Measurements from ENCODE around the gene CRIM1.

Gene CRIM1

DNA sequence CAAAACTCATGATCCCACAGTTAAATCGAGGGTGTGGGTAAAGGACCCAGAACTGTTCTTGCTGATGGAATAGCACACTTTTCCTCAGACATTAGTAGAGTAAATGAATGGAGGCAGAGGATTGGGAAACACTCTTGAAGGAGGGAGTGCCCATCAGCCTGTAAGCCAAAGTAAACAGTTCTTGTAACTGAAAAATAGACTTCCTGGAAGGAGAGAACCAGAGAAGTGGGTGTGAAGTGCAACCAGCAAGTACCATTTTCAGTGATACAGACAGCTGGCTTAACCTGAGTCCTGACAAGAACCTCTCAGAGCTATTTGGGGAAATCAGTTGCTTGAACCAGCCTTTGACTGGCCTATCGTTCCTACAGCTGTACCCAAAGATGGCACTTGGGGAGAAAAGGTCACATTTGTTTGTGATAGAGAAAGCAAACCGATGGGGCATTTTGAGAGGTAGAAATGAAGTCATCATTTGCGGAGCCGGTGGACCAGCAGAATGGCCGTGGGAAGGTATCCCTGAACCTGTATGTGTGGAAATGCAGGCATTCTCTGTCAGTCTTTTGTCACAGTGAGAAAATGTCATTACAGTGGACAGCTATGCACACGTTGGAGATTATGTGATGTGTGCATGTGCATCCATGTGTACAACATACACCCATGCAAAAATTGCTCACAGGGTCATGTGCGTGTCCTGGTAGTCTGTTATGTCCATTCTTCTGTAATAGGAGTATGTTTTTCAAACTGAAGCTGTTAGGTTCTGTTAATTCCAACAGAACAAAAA lies 17.8 kb downstream of the CRIM1 start:
- no peaks in the 10 kb centered on the region for H3K79me2 ChIP-seq (ENCODE audit: low read length)
- H3K9me2 ChIP-seq (replicated peaks; ENCODE audit: insufficient read depth, low read length): no peaks in the 10 kb centered on the region
- no peaks in the 10 kb centered on the region for H4K20me1 ChIP-seq (ENCODE audit: insufficient read depth, low read length)
- no peak for DNase-seq
- TF ChIP-seq, protein P1, sequence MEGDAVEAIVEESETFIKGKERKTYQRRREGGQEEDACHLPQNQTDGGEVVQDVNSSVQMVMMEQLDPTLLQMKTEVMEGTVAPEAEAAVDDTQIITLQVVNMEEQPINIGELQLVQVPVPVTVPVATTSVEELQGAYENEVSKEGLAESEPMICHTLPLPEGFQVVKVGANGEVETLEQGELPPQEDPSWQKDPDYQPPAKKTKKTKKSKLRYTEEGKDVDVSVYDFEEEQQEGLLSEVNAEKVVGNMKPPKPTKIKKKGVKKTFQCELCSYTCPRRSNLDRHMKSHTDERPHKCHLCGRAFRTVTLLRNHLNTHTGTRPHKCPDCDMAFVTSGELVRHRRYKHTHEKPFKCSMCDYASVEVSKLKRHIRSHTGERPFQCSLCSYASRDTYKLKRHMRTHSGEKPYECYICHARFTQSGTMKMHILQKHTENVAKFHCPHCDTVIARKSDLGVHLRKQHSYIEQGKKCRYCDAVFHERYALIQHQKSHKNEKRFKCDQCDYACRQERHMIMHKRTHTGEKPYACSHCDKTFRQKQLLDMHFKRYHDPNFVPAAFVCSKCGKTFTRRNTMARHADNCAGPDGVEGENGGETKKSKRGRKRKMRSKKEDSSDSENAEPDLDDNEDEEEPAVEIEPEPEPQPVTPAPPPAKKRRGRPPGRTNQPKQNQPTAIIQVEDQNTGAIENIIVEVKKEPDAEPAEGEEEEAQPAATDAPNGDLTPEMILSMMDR (IDR thresholded peaks at IDR 0.05; ENCODE audit: low read length): no peak
- TF ChIP-seq EZH2 (optimal IDR thresholded peaks at IDR 0.05; ENCODE audit: low read depth, low read length) (no peak), EZH2phosphoT487 (IDR thresholded peaks at IDR 0.05; ENCODE audit: low read length) (no peak)
- no peaks in the 10 kb centered on the region for H3K9me3 ChIP-seq (replicated peaks; ENCODE audit: insufficient read depth, low read length)
- H3K4me1 ChIP-seq (ENCODE audit: low read length): no peaks in the 10 kb centered on the region
- no peaks in the 10 kb centered on the region for H3F3A ChIP-seq (ENCODE audit: insufficient read depth, low read length)
- H3K27me3 ChIP-seq (replicated peaks; ENCODE audit: insufficient read depth, low read length): no peaks in the 10 kb centered on the region
- no peak overlapping the region for H3K4me2 ChIP-seq (ENCODE audit: low read depth, low read length)
- H3K27ac ChIP-seq (ENCODE audit: low read length): no peak overlapping the region
- no peak overlapping the region for H3K9ac ChIP-seq (ENCODE audit: low read length)
- no peak overlapping the region for H2AFZ ChIP-seq (ENCODE audit: low read length)
- no peaks in the 10 kb centered on the region for H3K36me3 ChIP-seq (replicated peaks; ENCODE audit: insufficient read depth, low read length)
- H3K4me3 ChIP-seq (ENCODE audit: low read length): no peak overlapping the region

DNA sequence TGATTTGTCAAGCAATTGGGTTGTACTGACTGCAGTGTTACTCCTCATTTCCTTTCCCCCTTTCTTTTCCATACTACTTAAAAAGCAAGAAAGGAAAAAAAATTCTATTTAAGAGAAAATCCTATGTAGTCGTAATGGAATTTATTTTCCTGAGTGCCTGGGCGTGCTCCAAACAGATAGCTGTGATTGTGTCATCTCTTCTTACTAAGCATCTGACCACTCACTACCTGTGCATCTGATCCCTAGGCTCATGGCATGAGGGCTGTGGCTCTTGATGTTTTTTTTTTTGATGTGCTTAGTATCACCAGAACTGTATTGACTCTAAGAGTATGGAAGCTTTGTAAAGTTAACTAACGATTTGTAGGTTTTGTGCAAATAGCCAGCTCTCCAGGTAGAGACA lies 19.0 kb downstream of the CRIM1 start:
- H3K4me3 ChIP-seq (ENCODE audit: low read length): no peak overlapping the region
- no peak overlapping the region for H3K4me2 ChIP-seq (ENCODE audit: low read depth, low read length)
- no peaks in the 10 kb centered on the region for H3K79me2 ChIP-seq (ENCODE audit: low read length)
- TF ChIP-seq EZH2phosphoT487 (IDR thresholded peaks at IDR 0.05; ENCODE audit: low read length) (no peak), EZH2 (optimal IDR thresholded peaks at IDR 0.05; ENCODE audit: low read depth, low read length) (no peak)
- TF ChIP-seq, protein P1 (IDR thresholded peaks at IDR 0.05; ENCODE audit: low read length): no peak
- DNase-seq: no peak
- H3K27me3 ChIP-seq (replicated peaks; ENCODE audit: insufficient read depth, low read length): no peaks in the 10 kb centered on the region
- no peaks in the 10 kb centered on the region for H4K20me1 ChIP-seq (ENCODE audit: insufficient read depth, low read length)
- H3K9me2 ChIP-seq (replicated peaks; ENCODE audit: insufficient read depth, low read length): no peaks in the 10 kb centered on the region
- no peak overlapping the region for H2AFZ ChIP-seq (ENCODE audit: low read length)
- no peaks in the 10 kb centered on the region for H3K36me3 ChIP-seq (replicated peaks; ENCODE audit: insufficient read depth, low read length)
- no peaks in the 10 kb centered on the region for H3K9me3 ChIP-seq (replicated peaks; ENCODE audit: insufficient read depth, low read length)
- no peak overlapping the region for H3K27ac ChIP-seq (ENCODE audit: low read length)
- no peaks in the 10 kb centered on the region for H3F3A ChIP-seq (ENCODE audit: insufficient read depth, low read length)
- no peak overlapping the region for H3K9ac ChIP-seq (ENCODE audit: low read length)
- H3K4me1 ChIP-seq (ENCODE audit: low read length): no peaks in the 10 kb centered on the region

DNA sequence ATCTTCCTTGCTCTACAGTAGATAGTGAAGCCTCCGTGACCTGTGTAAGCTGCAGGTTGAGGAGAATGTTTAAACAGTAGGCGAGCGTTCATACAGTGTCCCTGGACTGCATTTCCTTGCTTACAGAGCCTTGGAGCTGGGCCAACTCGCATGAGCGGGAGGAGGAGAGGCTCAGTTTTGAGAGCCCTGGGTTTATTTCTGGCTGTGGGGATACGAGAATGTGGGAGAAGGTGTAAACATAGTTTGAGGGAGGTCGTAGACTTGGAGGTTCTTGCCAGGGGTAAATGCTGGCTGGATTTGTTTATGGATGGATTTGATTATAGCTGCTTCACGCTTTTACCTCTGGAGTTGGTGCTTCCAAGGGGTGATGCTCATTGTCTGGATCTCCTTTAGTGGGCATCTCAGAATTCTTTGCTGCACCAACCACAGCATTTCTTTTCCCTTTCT lies 20.8 kb downstream of the CRIM1 start:
- H3K4me1 ChIP-seq (ENCODE audit: low read length): no peaks in the 10 kb centered on the region
- H3K9ac ChIP-seq (ENCODE audit: low read length): no peak overlapping the region

More for the DNA sequence above, 20.8 kb downstream of the CRIM1 start:
- DNase-seq: no peak
- H3K9me3 ChIP-seq (replicated peaks; ENCODE audit: insufficient read depth, low read length): no peaks in the 10 kb centered on the region
- H3K4me3 ChIP-seq (ENCODE audit: low read length): no peak overlapping the region
- H3F3A ChIP-seq (ENCODE audit: insufficient read depth, low read length): no peaks in the 10 kb centered on the region
- no peaks in the 10 kb centered on the region for H4K20me1 ChIP-seq (ENCODE audit: insufficient read depth, low read length)
- H3K9me2 ChIP-seq (replicated peaks; ENCODE audit: insufficient read depth, low read length): no peaks in the 10 kb centered on the region
- H2AFZ ChIP-seq (ENCODE audit: low read length): no peak overlapping the region
- H3K79me2 ChIP-seq (ENCODE audit: low read length): no peaks in the 10 kb centered on the region
- H3K27ac ChIP-seq (ENCODE audit: low read length): no peak overlapping the region
- TF ChIP-seq EZH2phosphoT487 (IDR thresholded peaks at IDR 0.05; ENCODE audit: low read length): no peak
- TF ChIP-seq, protein P1 (IDR thresholded peaks at IDR 0.05; ENCODE audit: low read length): no peak
- no peak for TF ChIP-seq EZH2 (optimal IDR thresholded peaks at IDR 0.05; ENCODE audit: low read depth, low read length)
- no peaks in the 10 kb centered on the region for H3K36me3 ChIP-seq (replicated peaks; ENCODE audit: insufficient read depth, low read length)
- no peaks in the 10 kb centered on the region for H3K27me3 ChIP-seq (replicated peaks; ENCODE audit: insufficient read depth, low read length)
- no peak overlapping the region for H3K4me2 ChIP-seq (ENCODE audit: low read depth, low read length)
